Fibroblast of lung (primary cell): ENCODE data around the gene CRLF1. TPM values are rescaled to one million over a fixed set of nuclear protein-coding genes. Genes with fewer than 3 reads are reported as not detected.

ENCODE experiments used
- DNase-seq, 2 donors: peaks; one replicate each; pipeline versions ENCODE4 v3.0.0 to v3.0.0-alpha.2; 2010; ENCODE audit warnings: low read depth in 2 of 2
- H2AFZ ChIP-seq: 2 replicates; pipeline ENCODE4 v1.5.1; 2012; ENCODE audit warnings: low read length, control low read depth, inconsistent platforms
- H3K27ac ChIP-seq: 2 replicates; pipeline ENCODE4 v1.5.1; 2011; ENCODE audit warnings: low read length, control low read depth; ENCODE audit not compliant: insufficient read depth
- H3K27me3 ChIP-seq: 2 replicates; pipeline ENCODE4 v1.5.1; 2011; ENCODE audit warnings: mild to moderate bottlenecking, low read length; ENCODE audit not compliant: control insufficient read depth, insufficient read depth
- H3K36me3 ChIP-seq: 2 replicates; pipeline ENCODE4 v1.5.1; 2011; ENCODE audit warnings: low read length; ENCODE audit not compliant: control insufficient read depth, insufficient read depth
- H3K4me1 ChIP-seq: 2 replicates; pipeline ENCODE4 v1.5.1; 2011; ENCODE audit warnings: low read length; ENCODE audit not compliant: control insufficient read depth, insufficient read depth; ENCODE audit errors: extremely low read depth
- H3K4me2 ChIP-seq: 2 replicates; pipeline ENCODE4 v1.5.1; 2011; ENCODE audit warnings: low read length, control low read depth; ENCODE audit not compliant: insufficient read depth; ENCODE audit errors: extremely low read depth
- H3K4me3 ChIP-seq, 4 experiments: fragments of 200-600 bp in 1 of 4; sonication (generic) in 1 of 4; replicated peaks in 1 of 4; 2 replicates each; pipeline ENCODE4 v1.5.1; 2011 to 2016; ENCODE audit warnings: low read length in 4 of 4, low read depth in 3 of 4, mild to moderate bottlenecking in 3 of 4, control low read depth in 2 of 4, inconsistent platforms in 1 of 4, mixed read lengths in 1 of 4; ENCODE audit not compliant: insufficient read depth in 1 of 4; ENCODE audit errors: control extremely low read depth in 1 of 4
- H3K79me2 ChIP-seq: 2 replicates; pipeline ENCODE4 v1.5.1; 2012; ENCODE audit warnings: mild to moderate bottlenecking, low read length, inconsistent platforms; ENCODE audit not compliant: control insufficient read depth, insufficient read depth
- H3K9ac ChIP-seq: 2 replicates; pipeline ENCODE4 v1.5.1; 2011; ENCODE audit warnings: mild to moderate bottlenecking, low read length, control low read depth; ENCODE audit not compliant: insufficient read depth
- H3K9me3 ChIP-seq: 2 replicates; pipeline ENCODE4 v1.5.1; 2012; ENCODE audit warnings: low read depth, low read length; ENCODE audit not compliant: control insufficient read depth, insufficient read depth
- H4K20me1 ChIP-seq: 2 replicates; pipeline ENCODE4 v1.5.1; 2011; ENCODE audit warnings: low read length; ENCODE audit not compliant: control insufficient read depth, insufficient read depth; ENCODE audit errors: extremely low read depth
- CTCF ChIP-seq, 2 donors: IDR thresholded peaks in 1 of 2; conservative IDR thresholded peaks in 1 of 2; 1 replicate in 1 of 2; 2 replicates in 1 of 2; pipeline ENCODE4 v1.5.1; 2011 to 2012; ENCODE audit warnings: low read length in 2 of 2, control low read depth in 1 of 2, inconsistent platforms in 1 of 2, low read depth in 1 of 2, mild to moderate bottlenecking in 1 of 2
- EZH2 ChIP-seq: IDR thresholded peaks from 2 replicates; pipeline ENCODE4 v1.5.1; 2012; ENCODE audit warnings: low read length, control low read depth, mild to moderate bottlenecking; ENCODE audit errors: missing control alignments
- polyA plus RNA-seq, 2 donors: library from polyadenylated mRNA; depleted of rRNA in 1 of 2; stranded (reverse) in 1 of 2; unstranded in 1 of 2; fragments of >200 nt; gene quantifications; 2 replicates each; pipeline ENCODE4 v1.2.1, GENCODE V29; 2011 to 2012; ENCODE audit warnings: missing spikeins in 1 of 2
- total RNA-seq: library from RNA; depleted of rRNA; stranded (reverse); fragments of >200 nt; gene quantifications from 2 replicates; pipeline ENCODE4 v1.2.1, GENCODE V29; 2014

CRLF1 gene
- total and polyA plus RNA-seq, 2 donors (not counting 1 experiment from before 2014, with no cell fraction given), result 2.2 to 2.5 TPM

DNA sequence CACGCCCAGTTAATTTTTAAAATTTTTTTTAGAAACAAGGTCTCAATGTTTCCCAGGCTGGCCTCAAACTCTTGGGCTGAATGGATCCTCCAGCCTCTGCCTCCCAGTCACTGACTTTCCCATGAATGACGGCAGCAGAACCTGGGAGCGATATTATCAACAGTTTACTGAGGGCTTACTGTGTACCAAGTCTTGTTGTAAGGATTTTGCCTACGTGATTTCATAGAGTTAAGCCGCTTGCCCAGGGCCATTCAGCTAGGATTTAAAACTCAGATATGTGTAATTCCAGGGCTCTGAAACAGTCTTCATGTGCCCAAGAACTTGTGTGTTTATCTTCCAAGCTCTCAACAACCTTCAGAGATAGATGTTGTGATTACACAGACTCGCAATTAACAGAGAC, 55.0 kb downstream of the CRLF1 start:
- H3K9ac ChIP-seq, result no peak overlapping the region
- H4K20me1 ChIP-seq, result no peaks in the 10 kb centered on the region
- no peak overlapping the region for H3K4me3 ChIP-seq
- no peak overlapping the region for H2AFZ ChIP-seq
- H3K4me2 ChIP-seq, result no peak overlapping the region
- no peaks in the 10 kb centered on the region for H3K4me1 ChIP-seq
- no peaks in the 10 kb centered on the region for H3K36me3 ChIP-seq
- DNase-seq, result no peak
- no peaks in the 10 kb centered on the region for H3K79me2 ChIP-seq
- no peaks in the 10 kb centered on the region for H3K9me3 ChIP-seq
- H3K27ac ChIP-seq, result no peak overlapping the region
- H3K27me3 ChIP-seq, result no peaks in the 10 kb centered on the region
- TF ChIP-seq EZH2, result no peak
- TF ChIP-seq CTCF (conservative IDR thresholded peaks at IDR 0.05 in 1 of 2, IDR thresholded peaks at IDR 0.05 in 1 of 2; ENCODE audit: low read depth in 1 of 2, low read length in 2 of 2), result no peak

DNA sequence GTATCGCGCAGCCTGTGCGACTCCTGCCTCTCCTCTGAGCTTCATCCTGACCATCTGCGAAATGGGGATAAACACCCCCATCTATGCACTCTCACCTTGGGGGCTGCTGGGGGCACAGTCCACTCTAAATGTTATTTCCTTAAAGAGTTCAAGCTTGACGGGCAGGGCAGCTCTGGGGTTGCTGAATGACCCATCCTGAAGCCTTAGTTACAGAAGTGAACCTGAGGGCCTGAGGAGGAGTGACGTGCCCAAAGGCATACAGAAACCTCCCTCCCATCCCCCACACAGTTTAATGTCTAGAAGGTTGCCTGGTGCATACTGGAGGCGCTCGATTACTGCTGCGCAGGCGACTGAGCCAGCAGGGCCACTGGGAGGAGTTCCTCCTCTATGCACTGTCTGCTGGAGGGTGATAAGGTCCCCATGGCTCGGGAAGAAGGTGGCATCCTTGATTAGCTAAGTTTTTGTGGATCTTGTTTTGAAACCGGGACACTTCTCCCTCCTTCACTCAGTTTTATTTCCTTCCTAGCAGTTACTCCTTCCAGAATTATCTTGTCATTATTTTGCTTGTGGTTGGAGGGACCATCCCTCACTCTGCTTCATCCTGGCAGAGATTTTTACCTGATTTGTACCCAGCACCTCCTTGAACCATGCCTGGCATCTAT, 62.7 kb downstream of the CRLF1 start:
- peaks cover 4% of the 10 kb centered on the region for H3K4me1 ChIP-seq
- H4K20me1 ChIP-seq, result no peaks in the 10 kb centered on the region
- peak overlapping the region; percentile 72 for H2AFZ ChIP-seq
- peak; percentile 51 to 56 for DNase-seq
- H3K27ac ChIP-seq, result no peak overlapping the region
- no peaks in the 10 kb centered on the region for H3K27me3 ChIP-seq
- H3K4me3 ChIP-seq, result peak overlapping the region; percentile 11 to 55 (median 38)
- peak overlapping the region; percentile 86 for H3K4me2 ChIP-seq
- no peak overlapping the region for H3K9ac ChIP-seq
- peaks cover 15% of the 10 kb centered on the region for H3K79me2 ChIP-seq
- peaks cover 18% of the 10 kb centered on the region for H3K36me3 ChIP-seq
- H3K9me3 ChIP-seq, result no peaks in the 10 kb centered on the region
- TF ChIP-seq EZH2 (no peak), CTCF (conservative IDR thresholded peaks at IDR 0.05 in 1 of 2, IDR thresholded peaks at IDR 0.05 in 1 of 2; ENCODE audit: low read depth in 1 of 2, low read length in 2 of 2) (no peak)

Other genes with a start within 250 kb of the CRLF1 start
- gene GDF15, start 220.6 kb downstream of the CRLF1 start, total RNA-seq, result 140 and 210 TPM in 2 replicates
- 8.6 and 24.3 TPM in 2 replicates for gene GDF15, start 220.6 kb downstream of the CRLF1 start, polyA plus RNA-seq
- 1.2 and 4.6 TPM in 2 replicates for gene LRRC25, start 209.2 kb downstream of the CRLF1 start, total RNA-seq
- gene LRRC25, start 209.2 kb downstream of the CRLF1 start, polyA plus RNA-seq, result 0.10 and 0.25 TPM in 2 replicates
- gene SSBP4, start 187.4 kb downstream of the CRLF1 start, total RNA-seq, result 58.6 and 76.5 TPM in 2 replicates
- 12.8 and 16.5 TPM in 2 replicates for gene SSBP4, start 187.4 kb downstream of the CRLF1 start, polyA plus RNA-seq
- gene ISYNA1, start 168.7 kb downstream of the CRLF1 start, total RNA-seq, result 25.6 and 37.8 TPM in 2 replicates
- gene ISYNA1, start 168.7 kb downstream of the CRLF1 start, polyA plus RNA-seq, result 8.3 and 10.3 TPM in 2 replicates
- gene ELL, start 84.7 kb downstream of the CRLF1 start, total RNA-seq, result 17.7 and 18.7 TPM in 2 replicates
- gene ELL, start 84.7 kb downstream of the CRLF1 start, polyA plus RNA-seq, result 4.4 and 6.6 TPM in 2 replicates
- gene FKBP8, start 63.2 kb downstream of the CRLF1 start, total RNA-seq, result 230 and 289 TPM in 2 replicates
- 128 and 135 TPM in 2 replicates for gene FKBP8, start 63.2 kb downstream of the CRLF1 start, polyA plus RNA-seq
- gene KXD1, start 48.9 kb downstream of the CRLF1 start, total RNA-seq, result 63.3 and 65.0 TPM in 2 replicates
- 108 and 167 TPM in 2 replicates for gene KXD1, start 48.9 kb downstream of the CRLF1 start, polyA plus RNA-seq
- gene UBA52, start 34.9 kb downstream of the CRLF1 start, total RNA-seq, result 917 and 1,142 TPM in 2 replicates
- gene UBA52, start 34.9 kb downstream of the CRLF1 start, polyA plus RNA-seq, result 1,018 and 1,460 TPM in 2 replicates
- gene REX1BD, start 18.0 kb downstream of the CRLF1 start, total RNA-seq, result 37.0 and 37.5 TPM in 2 replicates
- 16.2 and 21.2 TPM in 2 replicates for gene REX1BD, start 18.0 kb downstream of the CRLF1 start, polyA plus RNA-seq
- 0.33 and 0.51 TPM in 2 replicates for gene TMEM59L, start 6.1 kb upstream of the CRLF1 start, total RNA-seq
- gene TMEM59L, start 6.1 kb upstream of the CRLF1 start, polyA plus RNA-seq, result 0.14 and 0.23 TPM in 2 replicates
- gene KLHL26, start 30.2 kb upstream of the CRLF1 start, total RNA-seq, result 2.8 and 3.5 TPM in 2 replicates
- 1.4 and 1.9 TPM in 2 replicates for gene KLHL26, start 30.2 kb upstream of the CRLF1 start, polyA plus RNA-seq
- 2.0 and 2.1 TPM in 2 replicates for gene CRTC1, start 76.9 kb upstream of the CRLF1 start, total RNA-seq
- 1.2 and 2.2 TPM in 2 replicates for gene CRTC1, start 76.9 kb upstream of the CRLF1 start, polyA plus RNA-seq
- gene COMP, start 184.5 kb upstream of the CRLF1 start, total RNA-seq, result 0.17 and 0.26 TPM in 2 replicates
- 0.05 and 0.11 TPM in 2 replicates for gene COMP, start 184.5 kb upstream of the CRLF1 start, polyA plus RNA-seq
- 42.4 and 57.1 TPM in 2 replicates for gene UPF1, start 225.2 kb upstream of the CRLF1 start, total RNA-seq
- gene UPF1, start 225.2 kb upstream of the CRLF1 start, polyA plus RNA-seq, result 20.5 and 28.1 TPM in 2 replicates